Measurements from ENCODE around the gene SAT2. TPM values are rescaled to one million over a fixed set of nuclear protein-coding genes. Genes with fewer than 3 reads are reported as not detected.

SAT2 gene
- total RNA-seq, 2 donors from 2014 or later, result 82.7 to 103 TPM

- H3K27me3 ChIP-seq (ENCODE audit: control insufficient read depth, insufficient read depth, low read length, poor library complexity, severe bottlenecking), result no peaks in the 10 kb centered on the region
- no peaks in the 10 kb centered on the region for H3K27me3 Mint-ChIP-seq (ENCODE audit: insufficient read depth)
- H3K27ac ChIP-seq (ENCODE audit: low read depth, low read length), result no peak overlapping the region
- no peak for TF ChIP-seq CTCF (conservative IDR thresholded peaks at IDR 0.05)
- no peak overlapping the region for H3K4me3 ChIP-seq (ENCODE audit: low read length)
- 91 to 92% methylated on average over 5 to 12 of the region's 12 CpGs for WGBS, 2 experiments (ENCODE audit: insufficient coverage in 1 of 2, insufficient read length in 1 of 2)
- no peak overlapping the region for H3K4me3 Mint-ChIP-seq
- DNase-seq, result peak; percentile 51
- H3K9ac ChIP-seq (ENCODE audit: extremely low read depth, low read length, poor library complexity, severe bottlenecking), result no peak overlapping the region
- H3K36me3 ChIP-seq (ENCODE audit: control insufficient read depth, insufficient read depth, low read length), result peaks cover 81% of the 10 kb centered on the region
- no peaks in the 10 kb centered on the region for H3K9me3 ChIP-seq (ENCODE audit: control insufficient read depth, low read length)
- peaks cover 16% of the 10 kb centered on the region for H3K4me1 ChIP-seq (ENCODE audit: control insufficient read depth, insufficient read depth, low read length)
- peaks cover 19% of the 10 kb centered on the region for H3K4me1 Mint-ChIP-seq
- no peak overlapping the region for H3K27ac Mint-ChIP-seq
- H3K9me3 Mint-ChIP-seq, result no peaks in the 10 kb centered on the region
- peaks cover 63% of the 10 kb centered on the region for H3K36me3 Mint-ChIP-seq (ENCODE audit: low read depth)
These were observed 34.3 kb downstream of the SAT2 start for GRCh38 chr17:7593296-7593695.

- H3K4me3 ChIP-seq (ENCODE audit: low read length), result no peak overlapping the region
- H3K27ac ChIP-seq (ENCODE audit: low read depth, low read length), result no peak overlapping the region
- peaks cover 87% of the 10 kb centered on the region for H3K36me3 ChIP-seq (ENCODE audit: control insufficient read depth, insufficient read depth, low read length)
- Mint-ChIP-seq H3K27me3 (ENCODE audit: insufficient read depth) (no peaks in the 10 kb centered on the region), H3K36me3 (ENCODE audit: low read depth) (peaks cover 66% of the 10 kb centered on the region), H3K27ac (no peak overlapping the region), H3K9me3 (no peaks in the 10 kb centered on the region), H3K4me3 (no peak overlapping the region), H3K4me1 (peaks cover 17% of the 10 kb centered on the region)
- H3K27me3 ChIP-seq (ENCODE audit: control insufficient read depth, insufficient read depth, low read length, poor library complexity, severe bottlenecking), result no peaks in the 10 kb centered on the region
- no peaks in the 10 kb centered on the region for H3K9me3 ChIP-seq (ENCODE audit: control insufficient read depth, low read length)
- no peak for DNase-seq
- 93 to 98% methylated on average over 16 to 23 of the region's 23 CpGs for WGBS, 2 experiments (ENCODE audit: insufficient coverage in 1 of 2, insufficient read length in 1 of 2)
- H3K4me1 ChIP-seq (ENCODE audit: control insufficient read depth, insufficient read depth, low read length), result peaks cover 16% of the 10 kb centered on the region
- no peak for TF ChIP-seq CTCF (conservative IDR thresholded peaks at IDR 0.05)
- H3K9ac ChIP-seq (ENCODE audit: extremely low read depth, low read length, poor library complexity, severe bottlenecking), result no peak overlapping the region
These were observed 35.1 kb downstream of the SAT2 start for GRCh38 chr17:7592422-7593021.

GRCh38 chr17:7591596-7591995 is 36.0 kb downstream of the SAT2 start:
- Mint-ChIP-seq H3K4me3 (no peak overlapping the region), H3K27me3 (ENCODE audit: insufficient read depth) (no peaks in the 10 kb centered on the region), H3K36me3 (ENCODE audit: low read depth) (peaks cover 61% of the 10 kb centered on the region), H3K27ac (peak overlapping the region; percentile 90), H3K9me3 (no peaks in the 10 kb centered on the region), H3K4me1 (peaks cover 17% of the 10 kb centered on the region)
- Histone ChIP-seq H3K9me3 (ENCODE audit: control insufficient read depth, low read length) (no peaks in the 10 kb centered on the region), H3K9ac (ENCODE audit: extremely low read depth, low read length, poor library complexity, severe bottlenecking) (peak overlapping the region; percentile 44), H3K27me3 (ENCODE audit: control insufficient read depth, insufficient read depth, low read length, poor library complexity, severe bottlenecking) (no peaks in the 10 kb centered on the region), H3K4me1 (ENCODE audit: control insufficient read depth, insufficient read depth, low read length) (peaks cover 12% of the 10 kb centered on the region), H3K36me3 (ENCODE audit: control insufficient read depth, insufficient read depth, low read length) (peaks cover 86% of the 10 kb centered on the region), H3K4me3 (ENCODE audit: low read length) (no peak overlapping the region), H3K27ac (ENCODE audit: low read depth, low read length) (no peak overlapping the region)
- 96 to 100% methylated on average over 1 to 3 of the region's 5 CpGs for WGBS, 2 experiments (ENCODE audit: insufficient coverage in 1 of 2, insufficient read length in 1 of 2)
- no peak for TF ChIP-seq CTCF (conservative IDR thresholded peaks at IDR 0.05)
- no peak for DNase-seq

Measured in endodermal cell (in vitro differentiated cells).